Astrocyte of the cerebellum (primary cell): ENCODE data around the gene ZER1.
A peak's percentile ranks its signal among the peaks of the same experiment; 100 is the strongest.
"Not testable (repeated sequence)": the region's sequence is repeated elsewhere in the genome, so short reads cannot be mapped to it uniquely, and the experiment has no call there.

Experiments used
- DNase-seq: peaks from one replicate; pipeline ENCODE4 v3.0.0-alpha.2; 2011; ENCODE audit warnings: low read depth
- H3K4me3 ChIP-seq: 2 replicates; pipeline ENCODE4 v1.5.1; 2011; ENCODE audit warnings: mild to moderate bottlenecking, low read depth, low read length, moderate library complexity
- CTCF ChIP-seq: IDR thresholded peaks from 2 replicates; pipeline ENCODE4 v1.5.1; 2012; ENCODE audit warnings: low read length, low read depth, moderate library complexity, mild to moderate bottlenecking; ENCODE audit errors: missing control alignments
- in situ Hi-C: cut with HindIII; loops from 2 replicates; pipeline ENCODE4 v1.10.0; 2017; ENCODE audit warnings: low sequenced_read_pairs

The ZER1 gene

GRCh38 chr9:128703616-128704355 lies 67.9 kb downstream of the ZER1 start:
- DNase-seq: no peak
- in situ Hi-C loops: no loop called here
- no peak for TF ChIP-seq CTCF
- H3K4me3 ChIP-seq: peak overlapping the region; percentile 61

GRCh38 chr9:128702949-128703615 lies 68.6 kb downstream of the ZER1 start:
- DNase-seq: no peak
- TF ChIP-seq CTCF: no peak
- peak overlapping the region; percentile 61 for H3K4me3 ChIP-seq
- in situ Hi-C loops: no loop called here

GRCh38 chr9:128702445-128702948 lies 69.2 kb downstream of the ZER1 start, which contains the start of gene PKN3:
Gene PKN3 (plus strand): TSS chr9:128702503. CDS start chr9:128702916, 413 bp downstream.
- peak; percentile 78 for TF ChIP-seq CTCF
- no peak for DNase-seq
- H3K4me3 ChIP-seq: peak within 1 kb of the TSS; percentile 61
- in situ Hi-C loops: no loop called here

GRCh38 chr9:128701227-128701854 lies 70.4 kb downstream of the ZER1 start:
- no peak for TF ChIP-seq CTCF
- DNase-seq: no peak
- in situ Hi-C loops: no loop called here
- no peak overlapping the region for H3K4me3 ChIP-seq

- in situ Hi-C loops: loop anchor here (10.0 kb wide), 1 partner anchor 74 kb away; no protein-coding TSS in a partner anchor
- DNase-seq, H3K4me3 ChIP-seq: not testable (repeated sequence)
Observed at GRCh38 chr9:128699096-128699795, 72.5 kb downstream of the ZER1 start.

GRCh38 chr9:128696923-128697707 lies 74.6 kb downstream of the ZER1 start:
- in situ Hi-C loops: loop anchor here (10.0 kb wide), 1 partner anchor 72 kb away; no protein-coding TSS in a partner anchor
- no peak for TF ChIP-seq CTCF
- DNase-seq: no peak
- H3K4me3 ChIP-seq: no peak overlapping the region
